Lower lobe of right lung (tissue), 2 donors: ENCODE data around the gene NOL6. TPM values are rescaled to one million over a fixed set of nuclear protein-coding genes. Genes with fewer than 3 reads are reported as not detected.
A peak's percentile ranks its signal among the peaks of the same experiment; 100 is the strongest.

Experiments used
- ATAC-seq, 2 donors: fragments of 200-7000 bp; cut with Tn5 transposase; one replicate each; pipeline ENCODE4 v1.9.1; 2020 to 2022; ENCODE audit warnings: mild to moderate bottlenecking in 2 of 2, moderate library complexity in 2 of 2
- DNase-seq: peaks from one replicate; pipeline ENCODE4 v3.0.0-alpha.2; 2020
- H3K27ac ChIP-seq: fragments of 200-600 bp; one replicate; pipeline ENCODE4 v1.8.0; 2022
- H3K27me3 ChIP-seq: fragments of 200-600 bp; one replicate; pipeline ENCODE4 v1.8.0; 2022; ENCODE audit warnings: low read depth
- H3K36me3 ChIP-seq: fragments of 200-600 bp; one replicate; pipeline ENCODE4 v1.8.0; 2022; ENCODE audit warnings: mild to moderate bottlenecking
- H3K4me1 ChIP-seq: fragments of 200-600 bp; one replicate; pipeline ENCODE4 v1.8.0; 2022
- H3K4me3 ChIP-seq: fragments of 200-600 bp; one replicate; pipeline ENCODE4 v1.8.0; 2022; ENCODE audit warnings: mild to moderate bottlenecking
- H3K9me3 ChIP-seq: fragments of 200-600 bp; one replicate; pipeline ENCODE4 v1.8.0; 2022
- CTCF ChIP-seq: fragments of 200-600 bp; IDR thresholded peaks from one replicate; pipeline ENCODE4 v1.8.0; 2022; ENCODE audit warnings: antibody characterized with exemption, mild to moderate bottlenecking
- intact Hi-C: fragments of 100-400 bp; cut with DNase I; formaldehyde crosslinking; loops from one replicate; pipeline ENCODE4 v1.11.0; 2022
- total RNA-seq: library from RNA; stranded (reverse); fragmentation: NEBNext Ultra II Directional; extraction: Animal tissue kit (Norgen Biotek cat#: 25700); gene quantifications from one replicate; pipeline ENCODE4 v1.2.1, GENCODE V29; 2021
- donor health status: DM: no; HTN: yes; CAD: no; lungs with severe emphysema.

NOL6 gene
- total RNA-seq, 1 donor from 2014 or later = 27.6 TPM

- H3K4me1 ChIP-seq = no peaks in the 10 kb centered on the region
- DNase-seq = no peak
- H3K36me3 ChIP-seq = no peaks in the 10 kb centered on the region
- intact Hi-C loops = no loop called here
- TF ChIP-seq CTCF = no peak
- no peak overlapping the region for H3K27ac ChIP-seq
- H3K27me3 ChIP-seq = no peaks in the 10 kb centered on the region
- no peak overlapping the region for H3K4me3 ChIP-seq
- ATAC-seq = no peak
- H3K9me3 ChIP-seq = no peaks in the 10 kb centered on the region
Measured at GRCh38 chr9:33480976-33481375, 7.3 kb upstream of the NOL6 start.

GRCh38 chr9:33480106-33480505 is 6.4 kb upstream of the NOL6 start:
- no peak for TF ChIP-seq CTCF
- no peak overlapping the region for H3K27ac ChIP-seq
- H3K9me3 ChIP-seq = no peaks in the 10 kb centered on the region
- intact Hi-C loops = no loop called here
- H3K36me3 ChIP-seq = no peaks in the 10 kb centered on the region
- ATAC-seq (no peak), DNase-seq (no peak)
- no peak overlapping the region for H3K4me3 ChIP-seq
- H3K27me3 ChIP-seq = no peaks in the 10 kb centered on the region
- no peaks in the 10 kb centered on the region for H3K4me1 ChIP-seq

DNA sequence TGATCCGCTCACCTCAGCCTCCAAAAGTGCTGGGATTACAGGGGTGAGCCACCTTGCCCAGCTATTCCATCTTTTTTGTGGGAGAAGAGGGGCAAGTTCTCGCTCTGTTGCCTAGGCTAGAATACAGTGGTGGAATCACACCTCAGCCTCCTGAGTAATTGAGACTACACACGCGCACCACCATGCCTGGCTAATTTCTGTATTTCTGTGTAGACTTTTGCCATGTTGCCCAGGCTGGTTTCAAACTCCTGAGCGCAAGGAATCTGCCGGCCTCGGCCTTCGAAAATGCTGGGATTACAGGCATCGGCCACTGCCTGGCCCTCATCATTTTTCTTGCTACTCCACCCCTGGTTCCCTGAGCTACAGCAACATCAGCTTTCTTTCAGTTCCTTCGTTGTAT is 2.8 kb upstream of the NOL6 start:
- intact Hi-C loops = no loop called here
- no peaks in the 10 kb centered on the region for H3K27me3 ChIP-seq
- H3K4me1 ChIP-seq = peaks cover 19% of the 10 kb centered on the region
- H3K9me3 ChIP-seq = no peaks in the 10 kb centered on the region
- no peak for DNase-seq
- no peak overlapping the region for H3K27ac ChIP-seq
- ATAC-seq = no peak
- H3K4me3 ChIP-seq = no peak overlapping the region
- peaks cover 11% of the 10 kb centered on the region for H3K36me3 ChIP-seq
- TF ChIP-seq CTCF = no peak

DNA sequence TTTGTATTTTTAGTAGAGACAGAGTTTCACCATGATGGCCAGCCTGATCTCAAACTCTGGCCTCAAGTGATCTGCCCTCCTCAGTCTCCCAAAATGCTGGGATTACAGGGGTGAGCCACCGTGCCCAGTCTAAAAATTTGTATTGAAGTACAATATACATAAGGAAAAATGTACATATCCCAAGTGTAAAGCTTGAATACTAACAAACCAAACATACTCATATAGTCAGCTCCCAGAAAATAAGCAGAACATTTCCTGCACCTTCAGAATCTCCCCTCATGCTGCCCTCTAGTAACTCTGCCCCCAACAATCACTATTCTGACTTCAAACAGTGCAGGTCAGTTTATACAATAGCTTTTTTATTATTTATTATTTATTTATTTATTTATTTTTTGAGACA is 1.6 kb upstream of the NOL6 start:
- ATAC-seq (no peak), DNase-seq (no peak)
- Histone ChIP-seq H3K4me3 (no peak overlapping the region), H3K36me3 (peaks cover 22% of the 10 kb centered on the region), H3K9me3 (no peaks in the 10 kb centered on the region), H3K27ac (no peak overlapping the region), H3K27me3 (no peaks in the 10 kb centered on the region), H3K4me1 (peaks cover 19% of the 10 kb centered on the region)
- TF ChIP-seq CTCF = no peak
- intact Hi-C loops = no loop called here

DNA sequence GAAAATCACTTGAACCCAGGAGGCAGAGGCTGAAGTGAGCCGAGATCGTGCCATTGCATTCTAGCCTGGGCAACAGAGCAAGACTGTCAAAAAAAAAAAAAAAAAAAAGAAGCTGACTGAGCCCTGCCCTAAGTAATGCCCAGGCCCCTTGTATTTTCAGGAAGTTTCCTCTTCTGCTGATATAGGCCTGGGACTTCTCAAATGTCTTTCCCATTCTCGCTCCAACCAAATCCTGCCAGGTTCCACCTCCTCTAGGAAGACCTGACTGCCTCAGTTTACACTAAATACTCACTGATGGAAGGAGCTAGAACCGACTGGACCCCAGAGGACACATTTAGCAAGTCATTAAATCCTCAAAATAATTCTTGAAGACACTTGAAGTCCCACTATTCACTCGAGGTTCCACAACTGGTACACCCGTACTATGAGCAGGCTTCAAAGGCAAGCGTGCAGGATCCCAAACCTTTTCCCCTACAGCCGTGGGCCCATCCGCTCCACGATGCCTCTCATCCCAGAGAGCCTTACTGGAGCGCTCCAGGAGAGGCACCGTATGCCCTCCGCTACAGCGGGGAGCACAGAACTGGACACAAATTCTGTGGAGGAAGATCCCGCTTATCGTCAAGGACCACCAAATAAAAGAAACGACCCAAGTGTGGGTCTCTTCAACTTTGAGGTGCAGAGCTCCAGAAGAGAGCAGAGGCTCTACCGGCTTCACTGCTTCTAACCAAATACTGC is 676 bp downstream of the NOL6 start:
- H3K27me3 ChIP-seq = no peaks in the 10 kb centered on the region
- peak overlapping the region; percentile 92 for H3K4me3 ChIP-seq
- peaks cover 19% of the 10 kb centered on the region for H3K4me1 ChIP-seq
- peak overlapping the region; percentile 73 for H3K27ac ChIP-seq
- intact Hi-C loops = no loop called here
- no peak for TF ChIP-seq CTCF
- H3K36me3 ChIP-seq = peaks cover 45% of the 10 kb centered on the region
- H3K9me3 ChIP-seq = no peaks in the 10 kb centered on the region
- no peak for ATAC-seq
- DNase-seq = no peak
